GM20000 (cell line): ENCODE data around the gene POU5F2.

Experiments used
- DNase-seq: peaks from one replicate; pipeline ENCODE4 v3.0.0; 2012; ENCODE audit warnings: low spot score
- CTCF ChIP-seq: IDR thresholded peaks from 2 replicates; pipeline ENCODE4 v1.5.1; 2012; ENCODE audit warnings: mild to moderate bottlenecking, control low read depth; ENCODE audit errors: extremely low read depth, missing control alignments

POU5F2 gene

GRCh38 chr5:93731987-93732386 is 9.4 kb downstream of the POU5F2 start:
- DNase-seq, result no peak
- TF ChIP-seq CTCF, result no peak

GRCh38 chr5:93726595-93726994 is 14.8 kb downstream of the POU5F2 start:
- no peak for TF ChIP-seq CTCF
- no peak for DNase-seq

GRCh38 chr5:93724791-93725190 is 16.6 kb downstream of the POU5F2 start:
- TF ChIP-seq CTCF, result no peak
- DNase-seq, result no peak

- no peak for DNase-seq
- no peak for TF ChIP-seq CTCF
These were observed 17.7 kb downstream of the POU5F2 start for GRCh38 chr5:93723681-93724080.

- DNase-seq, result no peak
- no peak for TF ChIP-seq CTCF
These were observed 18.4 kb downstream of the POU5F2 start for GRCh38 chr5:93723005-93723404.

GRCh38 chr5:93722588-93722987 is 18.8 kb downstream of the POU5F2 start:
- no peak for TF ChIP-seq CTCF
- DNase-seq, result no peak

GRCh38 chr5:93721511-93721910 is 19.9 kb downstream of the POU5F2 start:
- TF ChIP-seq CTCF, result no peak
- no peak for DNase-seq
